ENCODE data around the gene SSBP1. TPM values are rescaled to one million over a fixed set of nuclear protein-coding genes. Genes with fewer than 3 reads are reported as not detected.

The SSBP1 gene
- total and polyA plus RNA-seq, 2 of the 8 experiments (the other 6 are each of a cell fraction or from before 2014, with no cell fraction given) = 136 to 254 TPM

GRCh38 chr7:141737836-141738591, at the start of gene SSBP1 (continued):
- TF ChIP-seq USF2 (IDR thresholded peaks at IDR 0.05; ENCODE audit: low read length) (0 out of 2 replicates have a peak, but pooled peaks have one; percentile 17), SIRT6 (IDR thresholded peaks at IDR 0.05; ENCODE audit: low read length) (no peak), TCF12 (IDR thresholded peaks at IDR 0.05; ENCODE audit: low read depth, low read length) (no peak), SP1 (IDR thresholded peaks at IDR 0.05; ENCODE audit: low read depth, low read length) (peak; percentile 86), CBX8 (IDR thresholded peaks at IDR 0.05; ENCODE audit: borderline replicate concordance, low read depth, low read length) (no peak), GTF2F1 (IDR thresholded peaks at IDR 0.05; ENCODE audit: borderline replicate concordance, low read depth, low read length) (no peak), HDAC2 (IDR thresholded peaks at IDR 0.05; ENCODE audit: borderline replicate concordance in 1 of 2, low read depth in 2 of 2, low read length in 2 of 2) (peak; percentile 30 to 82; a peak in 1 of 4 replicates), EP300 (IDR thresholded peaks at IDR 0.05; ENCODE audit: borderline replicate concordance in 1 of 2, low read depth in 2 of 2, low read length in 2 of 2) (peak; percentile 30 to 89), EZH2 (IDR thresholded peaks at IDR 0.05; ENCODE audit: low read depth, low read length, severe bottlenecking) (no peak), NRF1 (IDR thresholded peaks at IDR 0.05; ENCODE audit: low read depth, low read length) (0 out of 2 replicates have a peak, but pooled peaks have one; percentile 1), CBX5 (IDR thresholded peaks at IDR 0.05; ENCODE audit: low read depth, low read length) (no peak), SP2 (IDR thresholded peaks at IDR 0.05; ENCODE audit: low read length) (no peak), BCL11A (IDR thresholded peaks at IDR 0.05; ENCODE audit: low read depth in 2 of 2, low read length in 2 of 2) (no peak), RAD21 (IDR thresholded peaks at IDR 0.05 in 1 of 2, conservative IDR thresholded peaks at IDR 0.05 in 1 of 2; ENCODE audit: low read depth in 2 of 2, low read length in 2 of 2) (peak; percentile 27 to 40; a peak in 2 of 4 replicates)
